Measurements from ENCODE around the gene TMEM33. TPM values are rescaled to one million over a fixed set of nuclear protein-coding genes. Genes with fewer than 3 reads are reported as not detected.

Gene TMEM33
- total RNA-seq, 1 experiment from 2014 or later: 65.0 TPM

DNA sequence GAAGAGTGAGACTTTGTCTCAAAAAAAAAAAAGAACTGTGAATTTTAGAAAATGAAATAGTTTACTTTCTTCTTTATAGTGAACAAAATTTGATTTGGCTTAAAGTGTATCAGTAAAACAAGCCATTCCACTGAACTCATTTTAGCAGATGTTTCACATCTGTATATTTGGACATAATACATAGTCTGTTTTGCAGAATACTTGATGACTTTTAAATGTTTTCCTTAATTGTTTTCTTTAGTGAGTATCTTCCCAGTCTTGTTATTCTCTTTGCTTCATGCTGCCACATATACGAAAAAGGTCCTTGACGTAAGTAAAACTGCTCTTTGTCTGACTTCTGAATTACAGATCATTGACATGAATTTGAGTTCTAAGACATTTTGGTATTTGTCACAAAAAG is 8.3 kb downstream of the TMEM33 start:
- Histone ChIP-seq H3K27ac (no peak overlapping the region), H3K4me2 (no peak overlapping the region), H3K36me3 (ENCODE audit: low read depth) (peaks cover 45% of the 10 kb centered on the region), H3K79me2 (ENCODE audit: low read depth) (peaks cover 40% of the 10 kb centered on the region), H3K4me3 (no peak overlapping the region), H2AFZ (no peak overlapping the region), H3K9me3 (ENCODE audit: insufficient read depth, low read depth) (no peaks in the 10 kb centered on the region), H3K27me3 (ENCODE audit: insufficient read depth, low read depth) (no peaks in the 10 kb centered on the region), H4K20me1 (ENCODE audit: insufficient read depth) (peaks cover 16% of the 10 kb centered on the region), H3F3A (ENCODE audit: insufficient read depth, low read depth) (no peaks in the 10 kb centered on the region), H3K4me1 (replicated peaks; ENCODE audit: insufficient read depth) (peaks cover 11% of the 10 kb centered on the region), H3K9me2 (ENCODE audit: insufficient read depth) (no peaks in the 10 kb centered on the region)
- no peak for DNase-seq
- no TSS peak for BruUV-seq (replicated peaks)
- TF ChIP-seq EZH2 (IDR thresholded peaks at IDR 0.05; ENCODE audit: low read depth): no peak
- TF ChIP-seq, protein P1, sequence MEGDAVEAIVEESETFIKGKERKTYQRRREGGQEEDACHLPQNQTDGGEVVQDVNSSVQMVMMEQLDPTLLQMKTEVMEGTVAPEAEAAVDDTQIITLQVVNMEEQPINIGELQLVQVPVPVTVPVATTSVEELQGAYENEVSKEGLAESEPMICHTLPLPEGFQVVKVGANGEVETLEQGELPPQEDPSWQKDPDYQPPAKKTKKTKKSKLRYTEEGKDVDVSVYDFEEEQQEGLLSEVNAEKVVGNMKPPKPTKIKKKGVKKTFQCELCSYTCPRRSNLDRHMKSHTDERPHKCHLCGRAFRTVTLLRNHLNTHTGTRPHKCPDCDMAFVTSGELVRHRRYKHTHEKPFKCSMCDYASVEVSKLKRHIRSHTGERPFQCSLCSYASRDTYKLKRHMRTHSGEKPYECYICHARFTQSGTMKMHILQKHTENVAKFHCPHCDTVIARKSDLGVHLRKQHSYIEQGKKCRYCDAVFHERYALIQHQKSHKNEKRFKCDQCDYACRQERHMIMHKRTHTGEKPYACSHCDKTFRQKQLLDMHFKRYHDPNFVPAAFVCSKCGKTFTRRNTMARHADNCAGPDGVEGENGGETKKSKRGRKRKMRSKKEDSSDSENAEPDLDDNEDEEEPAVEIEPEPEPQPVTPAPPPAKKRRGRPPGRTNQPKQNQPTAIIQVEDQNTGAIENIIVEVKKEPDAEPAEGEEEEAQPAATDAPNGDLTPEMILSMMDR (conservative IDR thresholded peaks at IDR 0.05): no peak
- intact Hi-C loops (cut with micrococcal nuclease; ENCODE audit: unreplicated experiment): no loop called here
- CTCF ChIA-PET: no interaction called here
- POLR2A ChIA-PET (ENCODE audit: unreplicated experiment): no interaction called here

DNA sequence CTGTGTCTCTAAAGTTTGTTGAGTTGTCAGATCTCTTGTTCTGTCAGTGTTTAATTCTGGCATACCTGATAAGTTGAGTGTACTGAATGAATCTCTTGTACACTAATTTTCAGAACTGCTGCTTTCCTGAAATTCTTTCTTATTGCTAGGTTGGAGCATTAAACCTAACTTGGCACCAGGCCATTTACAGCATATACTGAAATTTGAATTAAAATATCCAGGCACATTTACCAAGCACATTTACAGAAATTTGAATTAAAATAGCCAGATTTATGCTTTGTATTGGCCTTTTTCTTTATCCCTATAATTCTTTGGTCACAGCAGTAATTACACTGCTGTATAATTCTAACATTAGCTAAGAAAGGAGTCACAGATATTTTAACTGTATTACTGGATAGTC is 8.9 kb downstream of the TMEM33 start:
- no peaks in the 10 kb centered on the region for H3F3A ChIP-seq (ENCODE audit: insufficient read depth, low read depth)
- no peak overlapping the region for H3K27ac ChIP-seq
- H3K4me1 ChIP-seq (replicated peaks; ENCODE audit: insufficient read depth): peaks cover 5% of the 10 kb centered on the region; the same call in 1 of the 2 replicates
- peaks cover 10% of the 10 kb centered on the region; the same call in 1 of the 2 replicates for H4K20me1 ChIP-seq (ENCODE audit: insufficient read depth)
- DNase-seq: no peak
- H3K27me3 ChIP-seq (ENCODE audit: insufficient read depth, low read depth): no peaks in the 10 kb centered on the region
- H3K4me2 ChIP-seq: no peak overlapping the region
- BruUV-seq (replicated peaks): no TSS peak
- ChIA-PET CTCF (no interaction called here), POLR2A (ENCODE audit: unreplicated experiment) (no interaction called here)
- no peak overlapping the region for H3K4me3 ChIP-seq
- TF ChIP-seq, protein P1 (conservative IDR thresholded peaks at IDR 0.05): no peak
- TF ChIP-seq EZH2 (IDR thresholded peaks at IDR 0.05; ENCODE audit: low read depth): no peak
- peaks cover 34% of the 10 kb centered on the region for H3K79me2 ChIP-seq (ENCODE audit: low read depth)
- no peak overlapping the region for H2AFZ ChIP-seq
- intact Hi-C loops (cut with micrococcal nuclease; ENCODE audit: unreplicated experiment): no loop called here
- H3K36me3 ChIP-seq (ENCODE audit: low read depth): peaks cover 42% of the 10 kb centered on the region
- H3K9me3 ChIP-seq (ENCODE audit: insufficient read depth, low read depth): no peaks in the 10 kb centered on the region
- H3K9me2 ChIP-seq (ENCODE audit: insufficient read depth): no peaks in the 10 kb centered on the region

DNA sequence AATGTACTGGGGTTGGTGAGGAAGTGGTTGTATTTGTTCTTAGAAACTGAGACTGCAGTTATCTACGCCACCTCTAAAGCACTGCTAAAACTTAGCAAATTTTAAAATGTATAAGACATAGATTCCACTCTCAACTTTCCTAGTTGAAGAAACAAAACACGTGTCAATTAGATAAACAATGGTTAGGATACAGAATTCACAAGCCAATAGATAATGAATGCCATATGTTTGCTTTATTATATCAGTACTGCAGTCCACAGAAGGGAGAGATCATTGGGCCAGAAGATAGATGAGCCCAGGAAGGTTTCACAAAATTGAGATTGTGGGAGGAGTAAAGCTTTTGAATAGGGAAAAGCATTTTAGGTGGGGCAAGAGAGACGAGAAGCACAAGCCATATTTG is 14.3 kb downstream of the TMEM33 start:
- intact Hi-C loops (cut with micrococcal nuclease; ENCODE audit: unreplicated experiment): no loop called here
- Histone ChIP-seq H3K27ac (no peak overlapping the region), H3K4me3 (no peak overlapping the region), H3K36me3 (ENCODE audit: low read depth) (peaks cover 27% of the 10 kb centered on the region; the same call in 1 of the 2 replicates), H3K9me3 (ENCODE audit: insufficient read depth, low read depth) (no peaks in the 10 kb centered on the region), H3K9me2 (ENCODE audit: insufficient read depth) (no peaks in the 10 kb centered on the region), H3K4me1 (replicated peaks; ENCODE audit: insufficient read depth) (no peaks in the 10 kb centered on the region), H3K4me2 (no peak overlapping the region), H4K20me1 (ENCODE audit: insufficient read depth) (peaks cover 20% of the 10 kb centered on the region; the same call in 1 of the 2 replicates), H3K79me2 (ENCODE audit: low read depth) (no peaks in the 10 kb centered on the region), H2AFZ (no peak overlapping the region), H3F3A (ENCODE audit: insufficient read depth, low read depth) (no peaks in the 10 kb centered on the region), H3K27me3 (ENCODE audit: insufficient read depth, low read depth) (no peaks in the 10 kb centered on the region)
- ChIA-PET POLR2A (ENCODE audit: unreplicated experiment) (no interaction called here), CTCF (no interaction called here)
- no peak for DNase-seq
- no peak for TF ChIP-seq EZH2 (IDR thresholded peaks at IDR 0.05; ENCODE audit: low read depth)
- TF ChIP-seq, protein P1 (conservative IDR thresholded peaks at IDR 0.05): no peak
- no TSS peak for BruUV-seq (replicated peaks)

All from PC-9 (cell line).